ENCODE results near the gene GTF2A1L.
A peak's percentile ranks its signal among the peaks of the same experiment; 100 is the strongest.

The GTF2A1L gene

DNA sequence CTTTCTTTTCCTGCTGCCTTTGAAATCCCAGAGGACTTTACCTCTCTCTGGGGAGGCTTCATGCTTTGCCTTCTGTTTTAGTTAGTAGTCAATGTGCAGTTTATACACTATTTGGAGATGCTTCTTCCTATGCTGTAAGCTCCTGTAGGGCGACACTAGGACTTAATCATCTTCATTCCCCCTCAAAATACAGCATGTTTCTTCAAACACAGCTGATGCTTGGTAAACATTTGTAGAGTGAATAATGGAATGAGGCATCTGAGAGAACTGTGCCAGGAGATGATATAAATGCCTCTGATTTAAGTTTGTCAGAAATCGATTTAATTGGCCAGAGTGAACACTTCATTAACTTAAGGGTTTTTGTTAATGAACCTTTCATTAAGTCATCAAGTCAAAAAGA, 94.5 kb downstream of the GTF2A1L start:
- no peak overlapping the region for H3K4me3 ChIP-seq (ENCODE audit: low read depth, low read length)
- no peak for DNase-seq (ENCODE audit: low read depth)
- TF ChIP-seq, protein P1, sequence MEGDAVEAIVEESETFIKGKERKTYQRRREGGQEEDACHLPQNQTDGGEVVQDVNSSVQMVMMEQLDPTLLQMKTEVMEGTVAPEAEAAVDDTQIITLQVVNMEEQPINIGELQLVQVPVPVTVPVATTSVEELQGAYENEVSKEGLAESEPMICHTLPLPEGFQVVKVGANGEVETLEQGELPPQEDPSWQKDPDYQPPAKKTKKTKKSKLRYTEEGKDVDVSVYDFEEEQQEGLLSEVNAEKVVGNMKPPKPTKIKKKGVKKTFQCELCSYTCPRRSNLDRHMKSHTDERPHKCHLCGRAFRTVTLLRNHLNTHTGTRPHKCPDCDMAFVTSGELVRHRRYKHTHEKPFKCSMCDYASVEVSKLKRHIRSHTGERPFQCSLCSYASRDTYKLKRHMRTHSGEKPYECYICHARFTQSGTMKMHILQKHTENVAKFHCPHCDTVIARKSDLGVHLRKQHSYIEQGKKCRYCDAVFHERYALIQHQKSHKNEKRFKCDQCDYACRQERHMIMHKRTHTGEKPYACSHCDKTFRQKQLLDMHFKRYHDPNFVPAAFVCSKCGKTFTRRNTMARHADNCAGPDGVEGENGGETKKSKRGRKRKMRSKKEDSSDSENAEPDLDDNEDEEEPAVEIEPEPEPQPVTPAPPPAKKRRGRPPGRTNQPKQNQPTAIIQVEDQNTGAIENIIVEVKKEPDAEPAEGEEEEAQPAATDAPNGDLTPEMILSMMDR (conservative IDR thresholded peaks at IDR 0.05; ENCODE audit: low read depth, low read length) = no peak

DNA sequence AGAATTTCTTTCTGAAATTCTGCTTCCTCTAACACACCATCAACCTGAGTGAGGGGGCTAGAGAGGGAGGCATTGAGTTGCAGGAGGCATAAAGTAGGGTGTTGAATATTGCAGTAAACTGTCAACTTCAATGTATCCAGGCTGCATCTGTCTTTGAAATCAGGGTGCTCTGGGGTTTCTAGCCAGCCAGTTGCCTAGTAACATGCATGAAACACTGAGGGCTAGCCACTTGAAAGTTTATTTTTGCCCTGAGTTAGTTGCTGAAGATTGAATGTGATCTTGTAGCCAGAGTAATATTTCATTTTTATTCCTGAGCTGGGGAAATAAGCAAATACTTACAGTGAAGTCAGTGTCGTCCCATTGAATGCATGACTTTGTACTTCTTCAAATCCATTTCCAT, 96.0 kb downstream of the GTF2A1L start:
- TF ChIP-seq, protein P1 (conservative IDR thresholded peaks at IDR 0.05; ENCODE audit: low read depth, low read length) = no peak
- no peak for DNase-seq (ENCODE audit: low read depth)

GRCh38 chr2:48714245-48714644, 96.6 kb downstream of the GTF2A1L start:
- TF ChIP-seq, protein P1 (conservative IDR thresholded peaks at IDR 0.05; ENCODE audit: low read depth, low read length) = no peak
- no peak overlapping the region for H3K4me3 ChIP-seq (ENCODE audit: low read depth, low read length)
- DNase-seq (ENCODE audit: low read depth) = peak; percentile 73

More for the DNA sequence above, 96.0 kb downstream of the GTF2A1L start:
- no peak overlapping the region for H3K4me3 ChIP-seq (ENCODE audit: low read depth, low read length)

DNA sequence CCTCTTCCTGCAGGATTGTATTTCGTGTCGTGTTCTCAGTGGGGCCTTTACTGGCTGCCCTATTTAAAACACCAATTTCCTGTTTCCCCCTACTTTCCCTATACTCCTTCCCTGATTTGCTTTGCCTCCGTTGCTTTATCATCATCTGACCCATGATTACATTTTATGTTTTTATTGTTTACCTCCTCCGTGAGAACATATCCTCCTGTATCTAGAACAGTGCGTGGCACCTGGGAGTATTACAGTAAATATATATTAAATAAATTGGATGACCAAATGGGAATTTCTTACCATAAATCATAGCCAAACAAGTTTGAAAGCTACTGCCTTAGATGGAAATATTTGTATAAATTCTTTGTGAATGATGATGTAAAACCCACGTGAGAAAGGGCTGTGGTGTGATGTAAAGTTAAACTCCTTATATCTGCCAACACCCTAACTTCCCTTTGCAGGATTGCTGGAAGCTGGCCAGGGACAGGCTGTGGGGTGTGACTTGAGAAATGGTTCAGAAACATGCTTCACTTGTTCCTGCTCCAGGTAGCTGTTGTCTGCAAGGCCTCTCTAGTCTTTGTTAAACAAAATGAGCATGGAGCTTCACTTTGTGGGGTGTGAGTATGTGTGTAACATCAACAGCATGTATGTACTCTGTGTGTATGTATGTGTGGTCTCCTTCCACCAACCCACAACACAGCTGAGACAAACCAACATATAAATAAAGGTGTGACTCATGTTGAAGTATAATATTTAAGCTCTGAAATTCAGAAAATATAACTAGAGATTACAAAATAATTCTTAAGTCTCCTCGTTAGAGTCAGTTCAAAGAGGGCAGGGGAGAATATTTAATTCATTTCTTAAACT, 97.6 kb downstream of the GTF2A1L start:
- no peak overlapping the region for H3K4me3 ChIP-seq (ENCODE audit: low read depth, low read length)
- peak; percentile 93 for DNase-seq (ENCODE audit: low read depth)
- TF ChIP-seq, protein P1 (conservative IDR thresholded peaks at IDR 0.05; ENCODE audit: low read depth, low read length) = no peak

DNA sequence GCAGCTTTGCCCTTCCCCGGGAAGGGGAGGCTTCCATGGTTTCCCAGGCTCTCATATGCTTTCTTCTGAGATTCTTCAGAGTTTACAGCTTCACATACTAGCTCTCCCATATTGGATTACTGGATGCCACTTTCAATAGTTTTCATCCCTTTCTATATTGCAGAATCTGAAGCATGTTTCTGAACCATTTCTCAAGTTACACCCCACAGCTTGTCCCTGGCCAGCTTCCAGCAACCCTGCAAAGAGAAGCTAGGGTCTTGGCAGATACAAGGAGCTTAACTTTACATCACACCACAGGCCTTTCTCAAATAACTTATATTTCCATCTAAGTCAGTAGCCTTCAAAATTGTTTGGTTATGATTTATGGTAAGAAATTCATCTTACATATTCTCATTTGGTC, 98.3 kb downstream of the GTF2A1L start:
- DNase-seq (ENCODE audit: low read depth) = peak; percentile 92
- H3K4me3 ChIP-seq (ENCODE audit: low read depth, low read length) = no peak overlapping the region
- TF ChIP-seq, protein P1 (conservative IDR thresholded peaks at IDR 0.05; ENCODE audit: low read depth, low read length) = no peak

- no peak overlapping the region for H3K4me3 ChIP-seq (ENCODE audit: low read depth, low read length)
- DNase-seq (ENCODE audit: low read depth) = peak; percentile 67
- TF ChIP-seq, protein P1 (conservative IDR thresholded peaks at IDR 0.05; ENCODE audit: low read depth, low read length) = no peak
These were observed 100.2 kb downstream of the GTF2A1L start for GRCh38 chr2:48717846-48718245.
